DMS153 treated with DMSO at 0.1 percent for 48 hours (cell line): ENCODE results near the gene ABLIM2.

Source experiments
- DNase-seq: peaks from one replicate; lab custom pipeline; 2025; ENCODE audit not compliant: unreplicated experiment; lab: John Stamatoyannopoulos, UW

ABLIM2 gene

GRCh38 chr4:7967501-7968261 lies 190.9 kb downstream of the ABLIM2 start:
- DNase-seq = no peak

GRCh38 chr4:7967063-7967440 lies 191.6 kb downstream of the ABLIM2 start:
- DNase-seq = no peak

- no peak for DNase-seq
Measured at GRCh38 chr4:7966281-7967062, 192.1 kb downstream of the ABLIM2 start.

GRCh38 chr4:7964890-7965662 lies 193.5 kb downstream of the ABLIM2 start:
- DNase-seq = no peak

GRCh38 chr4:7964459-7964858 lies 194.2 kb downstream of the ABLIM2 start:
- DNase-seq = no peak

- no peak for DNase-seq
Measured at GRCh38 chr4:7963691-7964090, 194.9 kb downstream of the ABLIM2 start.

GRCh38 chr4:7962609-7963508 lies 195.8 kb downstream of the ABLIM2 start:
- DNase-seq = no peak

GRCh38 chr4:7960790-7961655 lies 197.6 kb downstream of the ABLIM2 start:
- DNase-seq = no peak

GRCh38 chr4:7960017-7960789 lies 198.4 kb downstream of the ABLIM2 start:
- no peak for DNase-seq

- no peak for DNase-seq
Measured at GRCh38 chr4:7959078-7959477, 199.5 kb downstream of the ABLIM2 start.

GRCh38 chr4:7956934-7957656 lies 201.5 kb downstream of the ABLIM2 start:
- DNase-seq = no peak

GRCh38 chr4:7956270-7956808 lies 202.3 kb downstream of the ABLIM2 start:
- DNase-seq = no peak

- DNase-seq = no peak
Measured at GRCh38 chr4:7955393-7955792, 203.2 kb downstream of the ABLIM2 start.

- DNase-seq = no peak
Measured at GRCh38 chr4:7952615-7953014, 206.0 kb downstream of the ABLIM2 start.

GRCh38 chr4:7950301-7951092 lies 208.1 kb downstream of the ABLIM2 start:
- DNase-seq = no peak

- no peak for DNase-seq
Measured at GRCh38 chr4:7949759-7950158, 208.9 kb downstream of the ABLIM2 start.

- no peak for DNase-seq
Measured at GRCh38 chr4:7947927-7948326, 210.7 kb downstream of the ABLIM2 start.
